Astrocyte (in vitro differentiated cells and primary cell): ENCODE data around the gene PIGU. TPM values are rescaled to one million over a fixed set of nuclear protein-coding genes. Genes with fewer than 3 reads are reported as not detected.
A peak's percentile ranks its signal among the peaks of the same experiment; 100 is the strongest.

Experiments
- DNase-seq: peaks from one replicate; pipeline ENCODE4 v3.0.0-alpha.2; 2010; ENCODE audit warnings: low read depth
- FAIRE-seq: peaks from 2 replicates; lab custom pipeline; 2011; peaks lifted over from hg19 to GRCh38; lab: Jason Lieb, UNC
- H2AFZ ChIP-seq: 2 replicates; pipeline ENCODE4 v1.6.0; 2012; ENCODE audit warnings: low read depth, low read length, inconsistent platforms
- H3K27ac ChIP-seq: 2 replicates; pipeline ENCODE4 v1.5.1; 2011; ENCODE audit warnings: low read depth, low read length, inconsistent platforms
- H3K27me3 ChIP-seq: 2 replicates; pipeline ENCODE4 v1.6.0; 2011; ENCODE audit warnings: low read length, inconsistent platforms; ENCODE audit not compliant: insufficient read depth
- H3K36me3 ChIP-seq: 2 replicates; pipeline ENCODE4 v1.5.1; 2011; ENCODE audit warnings: low read length, inconsistent platforms; ENCODE audit not compliant: insufficient read depth
- H3K4me1 ChIP-seq: 2 replicates; pipeline ENCODE4 v1.5.1; 2011; ENCODE audit warnings: low read length, inconsistent platforms; ENCODE audit not compliant: insufficient read depth
- H3K4me2 ChIP-seq: 2 replicates; pipeline ENCODE4 v1.6.0; 2012; ENCODE audit warnings: low read length, inconsistent platforms
- H3K4me3 ChIP-seq: 2 replicates; pipeline ENCODE4 v1.5.1; 2011; ENCODE audit warnings: low read depth, mild to moderate bottlenecking, low read length, inconsistent platforms; ENCODE audit not compliant: insufficient read depth
- H3K79me2 ChIP-seq: 2 replicates; pipeline ENCODE4 v1.6.0; 2012; ENCODE audit warnings: mild to moderate bottlenecking, low read length, inconsistent platforms; ENCODE audit not compliant: insufficient read depth
- H3K9ac ChIP-seq: 2 replicates; pipeline ENCODE4 v1.6.0; 2012; ENCODE audit warnings: mild to moderate bottlenecking, low read length, inconsistent platforms
- H3K9me3 ChIP-seq: 2 replicates; pipeline ENCODE4 v1.5.1; 2012; ENCODE audit warnings: low read depth, mild to moderate bottlenecking, low read length, inconsistent platforms; ENCODE audit not compliant: insufficient read depth
- H4K20me1 ChIP-seq: 2 replicates; pipeline ENCODE4 v1.6.0; 2012; ENCODE audit warnings: low read length, inconsistent platforms; ENCODE audit not compliant: insufficient read depth
- H3K27ac Mint-ChIP-seq: one replicate; pipeline ENCODE4 v1.8.0; 2021; ENCODE audit warnings: mild to moderate bottlenecking, mixed read lengths; ENCODE audit not compliant: unreplicated experiment
- H3K27me3 Mint-ChIP-seq: one replicate; pipeline ENCODE4 v1.8.0; 2021; ENCODE audit warnings: low read depth, mixed read lengths; ENCODE audit not compliant: unreplicated experiment
- H3K36me3 Mint-ChIP-seq: one replicate; pipeline ENCODE4 v1.8.0; 2021; ENCODE audit warnings: low read depth, mixed read lengths; ENCODE audit not compliant: unreplicated experiment
- H3K4me1 Mint-ChIP-seq: one replicate; pipeline ENCODE4 v1.8.0; 2021; ENCODE audit warnings: low read depth, mixed read lengths; ENCODE audit not compliant: unreplicated experiment
- H3K4me3 Mint-ChIP-seq: one replicate; pipeline ENCODE4 v1.8.0; 2021; ENCODE audit warnings: mild to moderate bottlenecking, moderate library complexity, mixed read lengths; ENCODE audit not compliant: unreplicated experiment
- H3K9me3 Mint-ChIP-seq: one replicate; pipeline ENCODE4 v1.8.0; 2021; ENCODE audit warnings: mild to moderate bottlenecking, mixed read lengths; ENCODE audit not compliant: unreplicated experiment
- EZH2 ChIP-seq: IDR thresholded peaks from 2 replicates; pipeline ENCODE4 v1.6.1; 2012; ENCODE audit warnings: mild to moderate bottlenecking, low read length, inconsistent platforms; ENCODE audit not compliant: insufficient read depth
- total RNA-seq: library from RNA; stranded (reverse); gene quantifications from 2 replicates; pipeline ENCODE4 v1.2.1, GENCODE V29; 2021
- TF ChIP-seq, protein P1 (sequence below): IDR thresholded peaks from 2 replicates; pipeline ENCODE4 v1.5.1; 2011; ENCODE audit warnings: low read depth, mild to moderate bottlenecking, inconsistent platforms, low read length, moderate library complexity; ENCODE audit not compliant: insufficient read depth

Gene PIGU
- total RNA-seq, 1 donor from 2014 or later = 16.7 TPM

- Mint-ChIP-seq H3K9me3 (no peaks in the 10 kb centered on the region), H3K36me3 (no peaks in the 10 kb centered on the region), H3K4me3 (no peak overlapping the region), H3K27ac (no peak overlapping the region), H3K4me1 (peaks cover 2% of the 10 kb centered on the region), H3K27me3 (no peaks in the 10 kb centered on the region)
- Histone ChIP-seq H3K9ac (no peak overlapping the region), H4K20me1 (no peaks in the 10 kb centered on the region), H3K4me3 (no peak overlapping the region), H3K4me2 (no peak overlapping the region), H3K36me3 (no peaks in the 10 kb centered on the region), H2AFZ (no peak overlapping the region), H3K79me2 (peaks cover 6% of the 10 kb centered on the region), H3K4me1 (peaks cover 3% of the 10 kb centered on the region), H3K27ac (no peak overlapping the region), H3K9me3 (no peaks in the 10 kb centered on the region), H3K27me3 (no peaks in the 10 kb centered on the region)
- no peak for FAIRE-seq
- DNase-seq = no peak
- TF ChIP-seq EZH2 = no peak
These were observed 3.8 kb upstream of the PIGU start for GRCh38 chr20:34680586-34681175.

- no peaks in the 10 kb centered on the region for H4K20me1 ChIP-seq
- no peak for FAIRE-seq
These were observed 775 bp downstream of the PIGU start for GRCh38 chr20:34675993-34676641.

GRCh38 chr20:34675561-34675960 is 1.3 kb downstream of the PIGU start:
- H2AFZ ChIP-seq = no peak overlapping the region
- H3K79me2 ChIP-seq = peaks cover 18% of the 10 kb centered on the region
- peak overlapping the region; percentile 97 for H3K4me2 ChIP-seq
- H3K27me3 ChIP-seq = no peaks in the 10 kb centered on the region
- H3K36me3 ChIP-seq = no peaks in the 10 kb centered on the region
- DNase-seq = no peak
- Mint-ChIP-seq H3K27ac (no peak overlapping the region), H3K36me3 (no peaks in the 10 kb centered on the region), H3K9me3 (no peaks in the 10 kb centered on the region), H3K4me1 (peaks cover 2% of the 10 kb centered on the region), H3K4me3 (peak overlapping the region; percentile 94), H3K27me3 (no peaks in the 10 kb centered on the region)
- no peak overlapping the region for H3K9ac ChIP-seq
- TF ChIP-seq EZH2 = no peak
- TF ChIP-seq, protein P1, sequence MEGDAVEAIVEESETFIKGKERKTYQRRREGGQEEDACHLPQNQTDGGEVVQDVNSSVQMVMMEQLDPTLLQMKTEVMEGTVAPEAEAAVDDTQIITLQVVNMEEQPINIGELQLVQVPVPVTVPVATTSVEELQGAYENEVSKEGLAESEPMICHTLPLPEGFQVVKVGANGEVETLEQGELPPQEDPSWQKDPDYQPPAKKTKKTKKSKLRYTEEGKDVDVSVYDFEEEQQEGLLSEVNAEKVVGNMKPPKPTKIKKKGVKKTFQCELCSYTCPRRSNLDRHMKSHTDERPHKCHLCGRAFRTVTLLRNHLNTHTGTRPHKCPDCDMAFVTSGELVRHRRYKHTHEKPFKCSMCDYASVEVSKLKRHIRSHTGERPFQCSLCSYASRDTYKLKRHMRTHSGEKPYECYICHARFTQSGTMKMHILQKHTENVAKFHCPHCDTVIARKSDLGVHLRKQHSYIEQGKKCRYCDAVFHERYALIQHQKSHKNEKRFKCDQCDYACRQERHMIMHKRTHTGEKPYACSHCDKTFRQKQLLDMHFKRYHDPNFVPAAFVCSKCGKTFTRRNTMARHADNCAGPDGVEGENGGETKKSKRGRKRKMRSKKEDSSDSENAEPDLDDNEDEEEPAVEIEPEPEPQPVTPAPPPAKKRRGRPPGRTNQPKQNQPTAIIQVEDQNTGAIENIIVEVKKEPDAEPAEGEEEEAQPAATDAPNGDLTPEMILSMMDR = no peak
- H3K4me1 ChIP-seq = peaks cover 3% of the 10 kb centered on the region
- no peaks in the 10 kb centered on the region for H3K9me3 ChIP-seq
- H4K20me1 ChIP-seq = no peaks in the 10 kb centered on the region
- FAIRE-seq = no peak
- H3K27ac ChIP-seq = no peak overlapping the region
- no peak overlapping the region for H3K4me3 ChIP-seq

More at GRCh38 chr20:34675993-34676641, 775 bp downstream of the PIGU start:
- Mint-ChIP-seq H3K4me3 (peak overlapping the region; percentile 94), H3K9me3 (no peaks in the 10 kb centered on the region), H3K4me1 (peaks cover 2% of the 10 kb centered on the region), H3K36me3 (no peaks in the 10 kb centered on the region), H3K27ac (peak overlapping the region; percentile 8), H3K27me3 (no peaks in the 10 kb centered on the region)
- Histone ChIP-seq H3K27ac (no peak overlapping the region), H3K9me3 (no peaks in the 10 kb centered on the region), H3K4me1 (peaks cover 3% of the 10 kb centered on the region), H3K4me2 (peak overlapping the region; percentile 97), H3K9ac (peak overlapping the region; percentile 86), H3K27me3 (no peaks in the 10 kb centered on the region), H3K4me3 (peak overlapping the region; percentile 94), H3K79me2 (peaks cover 18% of the 10 kb centered on the region), H2AFZ (peak overlapping the region; percentile 65), H3K36me3 (no peaks in the 10 kb centered on the region)
- DNase-seq = no peak
- no peak for TF ChIP-seq EZH2
